Loucy (cell line): ENCODE measurements around the gene ST3GAL3.

Experiments used
- H2AFZ ChIP-seq: fragments of 200-600 bp; sonication (generic); 2 replicates; pipeline ENCODE4 v1.6.0; 2016; ENCODE audit warnings: antibody characterized with exemption, mild to moderate bottlenecking, low read length, moderate library complexity
- H3F3A ChIP-seq: fragments of 200-600 bp; 2 replicates; pipeline ENCODE4 v1.6.0; 2016; ENCODE audit warnings: antibody characterized with exemption, low read depth, mild to moderate bottlenecking
- H3K27me3 ChIP-seq: fragments of 200-600 bp; sonication (generic); 2 replicates; pipeline ENCODE4 v1.6.1; 2014; ENCODE audit warnings: low read length, mild to moderate bottlenecking; ENCODE audit not compliant: insufficient read depth, poor library complexity, severe bottlenecking
- H3K36me3 ChIP-seq: fragments of 200-600 bp; sonication (generic); 2 replicates; pipeline ENCODE4 v1.6.1; 2016; ENCODE audit warnings: low read length; ENCODE audit not compliant: insufficient read depth
- H3K4me1 ChIP-seq: fragments of 200-600 bp; sonication (generic); 2 replicates; pipeline ENCODE4 v1.5.1; 2014; ENCODE audit warnings: low read length, mild to moderate bottlenecking; ENCODE audit not compliant: insufficient read depth, poor library complexity, severe bottlenecking
- H3K4me2 ChIP-seq: fragments of 200-600 bp; sonication (generic); 2 replicates; pipeline ENCODE4 v1.6.0; 2014; ENCODE audit warnings: antibody characterized with exemption, low read length, low read depth, mild to moderate bottlenecking; ENCODE audit not compliant: poor library complexity, severe bottlenecking
- H3K4me3 ChIP-seq: fragments of 200-600 bp; sonication (generic); 2 replicates; pipeline ENCODE4 v1.5.1; 2014; ENCODE audit warnings: low read length, mild to moderate bottlenecking, mixed read lengths; ENCODE audit not compliant: poor library complexity, severe bottlenecking
- H3K79me2 ChIP-seq: fragments of 200-600 bp; sonication (generic); 2 replicates; pipeline ENCODE4 v1.6.1; 2014; ENCODE audit warnings: low read length; ENCODE audit not compliant: insufficient read depth
- H3K9ac ChIP-seq: fragments of 200-600 bp; sonication (generic); 2 replicates; pipeline ENCODE4 v1.6.0; 2014; ENCODE audit warnings: mild to moderate bottlenecking, low read depth, low read length, moderate library complexity; ENCODE audit not compliant: poor library complexity, severe bottlenecking
- H3K9me2 ChIP-seq: fragments of 200-600 bp; sonication (generic); replicated peaks from 2 replicates; pipeline ENCODE4 v1.6.1; 2016; ENCODE audit warnings: low read depth, low read length, mixed read lengths
- H3K9me3 ChIP-seq: fragments of 200-600 bp; sonication (generic); 2 replicates; pipeline ENCODE4 v1.6.1; 2014; ENCODE audit warnings: mild to moderate bottlenecking, antibody characterized with exemption, low read length, low read depth; ENCODE audit not compliant: insufficient read depth
- H4K20me1 ChIP-seq: fragments of 200-600 bp; sonication (generic); 2 replicates; pipeline ENCODE4 v1.6.0; 2014; ENCODE audit warnings: antibody characterized with exemption, low read length, mild to moderate bottlenecking; ENCODE audit not compliant: insufficient read depth, poor library complexity, severe bottlenecking
- EZH2phosphoT487 ChIP-seq: fragments of 200-600 bp; IDR thresholded peaks from 2 replicates; pipeline ENCODE4 v1.6.1; 2018; ENCODE audit warnings: antibody characterized with exemption, mild to moderate bottlenecking, moderate library complexity, borderline replicate concordance
- TF ChIP-seq, protein P1 (sequence below): fragments of 200-600 bp; sonication (generic); conservative IDR thresholded peaks from 2 replicates; pipeline ENCODE4 v1.5.1; 2014; ENCODE audit warnings: mild to moderate bottlenecking, antibody characterized with exemption, low read length

ST3GAL3 gene

DNA sequence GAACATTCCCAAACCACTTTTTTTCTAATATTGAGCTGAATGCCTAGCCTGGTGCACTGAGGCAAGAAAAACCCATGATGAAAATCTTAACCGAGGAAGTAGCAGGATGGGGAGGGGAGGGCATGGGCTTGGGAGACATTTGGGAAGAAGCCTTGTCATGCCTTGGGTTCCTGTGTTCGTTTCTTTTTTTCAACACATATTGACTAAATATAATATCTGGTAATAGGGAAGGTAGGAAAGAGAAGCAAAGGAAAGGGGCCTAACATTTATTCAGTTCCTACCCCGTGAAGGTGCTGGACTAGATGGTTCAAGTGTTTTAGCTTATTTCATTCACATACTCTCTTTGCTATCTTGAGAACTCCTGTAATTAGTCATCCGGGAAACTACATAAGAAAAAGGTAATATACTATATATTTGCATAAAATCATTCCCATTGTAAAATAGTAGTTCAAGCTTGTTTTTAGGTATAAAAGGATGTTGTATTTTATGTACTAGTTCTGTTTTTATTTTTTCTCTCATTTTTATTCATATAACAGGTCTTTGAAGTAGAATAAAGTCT is 62.1 kb downstream of the ST3GAL3 start:
- peaks cover 10% of the 10 kb centered on the region for H3K4me1 ChIP-seq
- no peak overlapping the region for H3K9ac ChIP-seq
- H2AFZ ChIP-seq, result no peak overlapping the region
- TF ChIP-seq, protein P1, sequence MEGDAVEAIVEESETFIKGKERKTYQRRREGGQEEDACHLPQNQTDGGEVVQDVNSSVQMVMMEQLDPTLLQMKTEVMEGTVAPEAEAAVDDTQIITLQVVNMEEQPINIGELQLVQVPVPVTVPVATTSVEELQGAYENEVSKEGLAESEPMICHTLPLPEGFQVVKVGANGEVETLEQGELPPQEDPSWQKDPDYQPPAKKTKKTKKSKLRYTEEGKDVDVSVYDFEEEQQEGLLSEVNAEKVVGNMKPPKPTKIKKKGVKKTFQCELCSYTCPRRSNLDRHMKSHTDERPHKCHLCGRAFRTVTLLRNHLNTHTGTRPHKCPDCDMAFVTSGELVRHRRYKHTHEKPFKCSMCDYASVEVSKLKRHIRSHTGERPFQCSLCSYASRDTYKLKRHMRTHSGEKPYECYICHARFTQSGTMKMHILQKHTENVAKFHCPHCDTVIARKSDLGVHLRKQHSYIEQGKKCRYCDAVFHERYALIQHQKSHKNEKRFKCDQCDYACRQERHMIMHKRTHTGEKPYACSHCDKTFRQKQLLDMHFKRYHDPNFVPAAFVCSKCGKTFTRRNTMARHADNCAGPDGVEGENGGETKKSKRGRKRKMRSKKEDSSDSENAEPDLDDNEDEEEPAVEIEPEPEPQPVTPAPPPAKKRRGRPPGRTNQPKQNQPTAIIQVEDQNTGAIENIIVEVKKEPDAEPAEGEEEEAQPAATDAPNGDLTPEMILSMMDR, result no peak
- TF ChIP-seq EZH2phosphoT487, result no peak
- H3K36me3 ChIP-seq, result no peaks in the 10 kb centered on the region; the same call in 1 of the 2 replicates
- no peak overlapping the region for H3K4me3 ChIP-seq
- no peaks in the 10 kb centered on the region for H4K20me1 ChIP-seq
- H3K4me2 ChIP-seq, result no peak overlapping the region
- no peaks in the 10 kb centered on the region for H3F3A ChIP-seq
- no peaks in the 10 kb centered on the region for H3K79me2 ChIP-seq
- H3K27me3 ChIP-seq, result no peaks in the 10 kb centered on the region
- H3K9me2 ChIP-seq, result no peaks in the 10 kb centered on the region
- no peaks in the 10 kb centered on the region for H3K9me3 ChIP-seq

DNA sequence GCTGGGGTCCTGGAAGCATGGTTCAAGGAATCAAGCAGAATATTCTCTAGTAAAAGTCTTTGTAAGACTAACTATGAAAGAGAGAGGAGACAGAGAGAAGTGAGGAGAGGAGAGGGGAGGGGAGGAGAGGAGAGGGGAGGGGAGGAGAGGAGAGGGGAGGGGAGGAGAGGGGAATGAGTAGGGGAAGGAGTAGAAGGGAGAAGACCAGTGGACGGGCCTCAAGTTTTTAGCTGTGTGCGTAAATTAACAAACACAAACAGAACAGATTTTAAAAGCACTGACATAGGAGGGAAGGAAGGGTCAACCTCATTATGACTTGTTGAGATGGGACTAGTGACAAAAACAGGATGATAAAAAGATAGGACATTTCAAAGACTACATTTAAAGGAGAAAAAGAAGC is 62.8 kb downstream of the ST3GAL3 start:
- Histone ChIP-seq H3K36me3 (peaks cover 4% of the 10 kb centered on the region; the same call in 1 of the 2 replicates), H2AFZ (no peak overlapping the region), H3K9ac (no peak overlapping the region), H3K27me3 (no peaks in the 10 kb centered on the region), H3K9me2 (no peaks in the 10 kb centered on the region), H4K20me1 (no peaks in the 10 kb centered on the region), H3K79me2 (no peaks in the 10 kb centered on the region), H3K4me3 (no peak overlapping the region), H3K4me1 (peaks cover 10% of the 10 kb centered on the region), H3K9me3 (no peaks in the 10 kb centered on the region), H3K4me2 (no peak overlapping the region), H3F3A (no peaks in the 10 kb centered on the region)
- TF ChIP-seq EZH2phosphoT487, result no peak
- TF ChIP-seq, protein P1, result no peak

DNA sequence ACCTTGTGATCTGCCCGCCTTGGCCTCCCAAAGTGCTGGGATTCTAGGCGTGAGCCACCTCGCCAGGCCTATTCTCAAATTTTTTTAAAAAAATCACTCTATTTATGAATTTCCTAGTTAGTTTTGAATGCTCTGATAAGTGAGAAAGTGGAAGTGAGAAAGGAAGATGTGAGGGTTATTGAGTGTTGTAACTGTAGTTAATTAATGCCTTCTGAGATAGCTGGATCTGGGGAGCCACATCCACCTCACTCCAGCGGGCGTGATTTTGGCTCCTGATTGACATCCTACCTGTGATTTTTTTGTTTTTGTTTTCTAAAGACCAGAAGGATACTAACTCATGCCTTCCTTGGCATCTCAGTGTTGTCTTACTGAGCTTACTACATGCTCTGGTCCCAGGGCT is 65.6 kb downstream of the ST3GAL3 start:
- Histone ChIP-seq H3K79me2 (no peaks in the 10 kb centered on the region), H3K4me1 (peaks cover 10% of the 10 kb centered on the region), H3K9ac (no peak overlapping the region), H2AFZ (no peak overlapping the region), H3K36me3 (peaks cover 4% of the 10 kb centered on the region; the same call in 1 of the 2 replicates), H3K9me2 (no peaks in the 10 kb centered on the region), H3K4me2 (no peak overlapping the region), H3F3A (no peaks in the 10 kb centered on the region), H3K4me3 (no peak overlapping the region), H3K27me3 (no peaks in the 10 kb centered on the region), H3K9me3 (no peaks in the 10 kb centered on the region), H4K20me1 (no peaks in the 10 kb centered on the region)
- TF ChIP-seq, protein P1, result no peak
- no peak for TF ChIP-seq EZH2phosphoT487
